GM18870 (cell line): ENCODE results near the gene LPP.

Source experiments
- ATAC-seq: cut with Tn5 transposase; IDR thresholded peaks from one replicate; pipeline ENCODE4 v1.9.1; 2021; ENCODE audit warnings: moderate library complexity; ENCODE audit not compliant: unreplicated experiment

LPP gene

GRCh38 chr3:188194332-188194731 lies 40.4 kb downstream of the LPP start:
- no peak for ATAC-seq

GRCh38 chr3:188196232-188196990 lies 42.5 kb downstream of the LPP start:
- ATAC-seq, result no peak

DNA sequence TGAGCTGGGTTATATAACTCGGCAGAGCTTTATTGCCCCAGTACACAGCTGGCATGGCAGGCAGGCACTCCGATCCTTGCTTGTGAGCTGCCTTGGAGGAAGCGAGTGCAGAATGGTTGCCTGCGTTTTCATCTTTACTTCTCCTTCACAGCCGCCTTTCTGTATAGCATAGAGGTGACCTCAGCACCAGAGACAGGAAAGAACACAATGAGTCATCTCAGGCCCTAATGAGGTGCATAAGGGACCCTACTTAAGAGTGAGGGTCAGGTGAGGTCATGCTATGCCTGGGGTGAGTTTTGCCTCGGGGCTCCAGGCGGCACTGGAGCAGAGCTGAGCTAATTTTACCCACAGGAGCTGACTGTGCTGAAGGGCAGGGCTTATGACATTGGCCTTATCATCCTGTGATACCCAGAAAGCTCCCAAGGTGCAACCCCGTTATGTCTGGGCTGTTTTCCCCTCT lies 43.5 kb downstream of the LPP start:
- no peak for ATAC-seq

DNA sequence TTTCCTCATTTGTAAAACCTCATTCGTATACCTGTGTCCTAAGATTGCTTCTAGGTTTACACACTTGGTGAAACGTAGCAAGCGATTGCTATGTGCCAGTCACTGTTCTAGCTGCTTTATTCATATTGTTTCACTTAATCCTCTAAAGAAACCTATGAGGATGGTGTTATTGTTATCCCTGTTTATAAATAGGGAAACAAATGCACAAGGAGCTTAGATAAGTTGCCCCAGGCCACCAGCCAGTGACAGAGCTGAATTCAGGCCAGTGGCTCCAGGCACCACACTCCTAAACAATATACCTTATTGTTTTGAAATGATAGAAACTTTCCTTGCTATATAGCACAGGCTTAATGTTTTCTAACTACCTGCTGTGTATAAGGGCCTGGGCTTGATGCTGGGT lies 44.0 kb downstream of the LPP start:
- no peak for ATAC-seq

GRCh38 chr3:188198760-188199327 lies 44.9 kb downstream of the LPP start:
- ATAC-seq, result no peak

DNA sequence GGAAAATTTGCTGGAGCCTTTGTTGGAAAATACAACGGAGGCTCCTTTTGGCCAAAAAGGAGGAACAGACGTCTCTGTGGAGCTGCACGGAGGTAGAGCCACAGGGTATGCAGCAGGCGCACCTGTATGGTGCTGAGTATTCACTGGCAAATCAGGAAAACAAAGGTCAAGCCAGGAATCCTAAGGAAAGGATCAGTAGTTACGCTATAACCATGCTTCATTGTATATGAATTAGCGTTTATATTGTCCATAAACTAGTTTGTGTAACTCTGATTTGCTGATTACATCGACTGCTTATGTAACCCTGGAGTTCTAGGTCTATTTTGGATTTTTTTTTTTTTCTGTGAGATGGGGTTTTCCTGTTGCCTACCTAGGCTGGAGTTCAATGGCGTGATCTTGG lies 45.4 kb downstream of the LPP start:
- ATAC-seq, result no peak

DNA sequence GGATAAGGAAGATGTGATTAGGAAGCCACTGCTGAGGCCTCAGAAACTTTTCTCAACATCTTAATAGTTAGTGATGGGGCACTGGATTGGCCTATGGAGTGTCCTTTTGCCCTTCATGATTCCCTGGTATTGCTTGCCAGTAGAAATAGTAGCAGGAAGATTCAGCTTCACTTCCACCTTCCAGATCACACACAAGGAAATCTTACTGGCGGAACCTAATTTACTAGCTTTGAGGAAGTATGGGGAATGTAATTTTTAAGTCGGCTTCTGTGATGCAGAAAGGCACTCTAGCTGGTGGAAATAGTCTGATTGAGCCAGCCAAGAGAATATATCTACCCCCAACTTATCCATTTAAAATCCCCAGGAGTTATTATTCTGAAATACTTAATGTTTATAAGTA lies 46.5 kb downstream of the LPP start:
- no peak for ATAC-seq

GRCh38 chr3:188202358-188203138 lies 48.6 kb downstream of the LPP start:
- ATAC-seq, result no peak

DNA sequence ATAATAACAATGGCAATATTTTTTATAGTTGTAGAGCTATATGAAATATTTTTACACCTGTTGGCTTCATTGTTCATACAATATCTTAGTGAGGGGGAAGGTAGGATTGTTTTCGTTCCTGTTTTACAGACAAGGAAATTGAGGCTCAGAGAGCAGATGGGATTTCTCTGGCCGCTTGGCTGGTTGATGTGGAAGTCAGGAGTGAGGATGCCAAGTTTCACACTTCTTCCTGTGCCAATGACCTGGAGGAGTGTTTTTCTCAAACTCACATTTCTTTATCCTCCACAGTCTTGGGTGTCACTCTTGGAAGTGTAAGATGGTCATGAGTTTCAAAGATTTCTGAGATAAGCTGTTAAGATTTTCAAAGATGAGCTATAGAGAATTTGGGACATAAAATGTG lies 50.6 kb downstream of the LPP start:
- no peak for ATAC-seq

- no peak for ATAC-seq
Observed at GRCh38 chr3:188205992-188206416, 52.0 kb downstream of the LPP start.

DNA sequence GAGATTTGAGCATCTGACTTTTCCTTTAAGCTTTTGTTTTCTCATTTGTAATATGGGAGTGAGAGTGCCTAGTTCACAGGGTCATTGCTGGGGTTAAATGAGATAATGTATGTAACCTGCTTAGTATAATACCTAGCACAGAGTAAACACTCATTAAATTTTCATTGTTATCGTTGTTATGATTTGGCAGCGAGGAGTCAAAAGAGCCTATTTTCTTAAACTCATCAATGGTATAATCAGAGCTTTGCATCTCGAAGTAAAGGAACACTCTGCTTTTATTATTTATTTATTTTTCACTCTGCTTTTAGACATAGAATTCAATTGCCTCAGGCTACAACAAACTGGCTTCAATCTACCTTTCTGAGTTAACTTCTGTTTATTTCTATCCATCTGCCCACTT lies 52.8 kb downstream of the LPP start:
- ATAC-seq, result no peak

GRCh38 chr3:188207941-188208515 lies 54.1 kb downstream of the LPP start:
- no peak for ATAC-seq

DNA sequence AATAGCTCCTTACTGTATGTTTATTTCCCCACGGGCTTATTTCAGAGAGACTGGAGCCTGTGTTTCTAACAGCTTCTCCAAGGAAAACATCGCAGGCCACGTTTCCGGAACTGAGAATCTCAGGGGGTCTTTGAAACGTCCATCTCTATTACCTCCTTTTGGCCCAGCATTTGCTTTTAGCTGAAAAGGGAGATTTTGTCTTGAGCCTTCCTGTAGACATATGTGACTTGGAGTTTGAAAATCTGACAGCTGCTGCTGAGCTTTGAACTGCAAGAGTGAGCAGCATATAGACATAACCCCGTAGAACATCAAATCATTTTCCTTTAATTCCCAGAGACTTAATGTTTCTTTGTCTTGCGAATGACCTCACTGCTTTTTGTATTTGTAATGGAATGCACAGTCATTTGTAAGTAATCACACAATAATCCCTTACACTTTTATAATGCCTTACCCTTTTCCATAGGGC lies 54.6 kb downstream of the LPP start:
- no peak for ATAC-seq

- ATAC-seq, result no peak
Observed at GRCh38 chr3:188209034-188209433, 55.1 kb downstream of the LPP start.

- no peak for ATAC-seq
Observed at GRCh38 chr3:188209740-188210139, 55.8 kb downstream of the LPP start.

GRCh38 chr3:188211476-188211875 lies 57.5 kb downstream of the LPP start:
- ATAC-seq, result no peak

DNA sequence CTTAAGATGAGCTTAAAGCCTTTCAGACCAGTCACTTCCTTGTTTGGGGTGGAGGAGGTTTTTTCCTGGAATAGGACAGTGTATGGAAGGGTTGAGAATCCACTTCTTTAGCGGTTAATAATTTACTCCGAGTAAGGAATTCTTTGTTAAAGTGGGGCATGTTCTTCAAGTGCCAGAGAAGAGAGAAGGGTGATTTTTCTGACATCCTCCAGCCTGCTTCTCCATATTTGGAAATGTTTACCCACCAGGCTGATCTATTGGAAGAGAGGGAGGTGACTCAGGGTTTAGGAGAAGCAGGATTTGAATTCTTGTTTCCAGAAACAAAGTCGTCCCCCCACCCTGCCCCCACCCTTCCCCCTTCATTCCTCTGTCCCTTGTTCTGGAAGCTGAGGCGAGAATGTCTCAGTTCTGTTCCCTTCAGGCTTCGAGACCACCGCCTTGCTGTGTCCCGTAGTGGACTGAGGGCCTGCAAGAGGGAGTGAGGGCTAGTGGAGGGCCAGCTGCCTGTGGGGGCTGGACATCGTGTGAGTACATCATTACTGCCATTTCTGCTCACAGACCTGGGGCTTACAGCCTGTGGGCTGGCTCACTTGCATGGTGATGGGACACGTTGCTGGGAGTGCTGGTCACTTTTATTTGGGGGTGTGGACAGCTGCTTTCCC lies 58.5 kb downstream of the LPP start:
- ATAC-seq, result no peak

GRCh38 chr3:188214442-188214841 lies 60.5 kb downstream of the LPP start:
- ATAC-seq, result no peak

DNA sequence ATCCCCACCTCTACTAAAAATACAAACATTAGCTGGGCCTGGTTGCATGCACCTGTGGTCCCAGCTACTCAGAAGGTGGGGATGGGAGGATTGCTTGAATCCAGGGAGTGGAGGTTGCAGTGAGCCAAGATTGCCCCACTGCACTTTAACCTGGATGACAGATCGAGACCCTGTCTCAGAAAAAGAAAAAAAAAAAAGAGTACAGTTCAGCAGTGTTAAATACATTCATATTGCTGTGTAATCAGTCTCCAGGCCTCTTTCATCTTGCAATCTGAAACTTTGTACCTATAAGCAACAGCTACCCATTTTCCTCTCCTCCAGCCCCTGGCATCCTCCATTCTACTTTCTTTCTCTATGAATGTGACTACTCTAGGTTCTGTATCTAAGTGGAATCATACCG lies 61.2 kb downstream of the LPP start:
- no peak for ATAC-seq

- no peak for ATAC-seq
Observed at GRCh38 chr3:188217011-188217463, 63.1 kb downstream of the LPP start.

- no peak for ATAC-seq
Observed at GRCh38 chr3:188217726-188218125, 63.8 kb downstream of the LPP start.
